Measurements from ENCODE around the gene SLC44A2.
A peak's percentile ranks its signal among the peaks of the same experiment; 100 is the strongest.

The SLC44A2 gene

GRCh38 chr19:10641248-10641647 lies 15.9 kb downstream of the SLC44A2 start:
- Mint-ChIP-seq H3K27ac (peak overlapping the region; percentile 46), H3K27me3 (ENCODE audit: low read depth, poor library complexity) (peaks cover 7% of the 10 kb centered on the region), H3K4me1 (peaks cover 52% of the 10 kb centered on the region), H3K9me3 (no peaks in the 10 kb centered on the region), H3K4me3 (peak overlapping the region; percentile 40), H3K36me3 (ENCODE audit: low read depth) (peaks cover 31% of the 10 kb centered on the region)
- no peak for DNase-seq
- TF ChIP-seq, protein P1, sequence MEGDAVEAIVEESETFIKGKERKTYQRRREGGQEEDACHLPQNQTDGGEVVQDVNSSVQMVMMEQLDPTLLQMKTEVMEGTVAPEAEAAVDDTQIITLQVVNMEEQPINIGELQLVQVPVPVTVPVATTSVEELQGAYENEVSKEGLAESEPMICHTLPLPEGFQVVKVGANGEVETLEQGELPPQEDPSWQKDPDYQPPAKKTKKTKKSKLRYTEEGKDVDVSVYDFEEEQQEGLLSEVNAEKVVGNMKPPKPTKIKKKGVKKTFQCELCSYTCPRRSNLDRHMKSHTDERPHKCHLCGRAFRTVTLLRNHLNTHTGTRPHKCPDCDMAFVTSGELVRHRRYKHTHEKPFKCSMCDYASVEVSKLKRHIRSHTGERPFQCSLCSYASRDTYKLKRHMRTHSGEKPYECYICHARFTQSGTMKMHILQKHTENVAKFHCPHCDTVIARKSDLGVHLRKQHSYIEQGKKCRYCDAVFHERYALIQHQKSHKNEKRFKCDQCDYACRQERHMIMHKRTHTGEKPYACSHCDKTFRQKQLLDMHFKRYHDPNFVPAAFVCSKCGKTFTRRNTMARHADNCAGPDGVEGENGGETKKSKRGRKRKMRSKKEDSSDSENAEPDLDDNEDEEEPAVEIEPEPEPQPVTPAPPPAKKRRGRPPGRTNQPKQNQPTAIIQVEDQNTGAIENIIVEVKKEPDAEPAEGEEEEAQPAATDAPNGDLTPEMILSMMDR (IDR thresholded peaks at IDR 0.05): no peak

DNA sequence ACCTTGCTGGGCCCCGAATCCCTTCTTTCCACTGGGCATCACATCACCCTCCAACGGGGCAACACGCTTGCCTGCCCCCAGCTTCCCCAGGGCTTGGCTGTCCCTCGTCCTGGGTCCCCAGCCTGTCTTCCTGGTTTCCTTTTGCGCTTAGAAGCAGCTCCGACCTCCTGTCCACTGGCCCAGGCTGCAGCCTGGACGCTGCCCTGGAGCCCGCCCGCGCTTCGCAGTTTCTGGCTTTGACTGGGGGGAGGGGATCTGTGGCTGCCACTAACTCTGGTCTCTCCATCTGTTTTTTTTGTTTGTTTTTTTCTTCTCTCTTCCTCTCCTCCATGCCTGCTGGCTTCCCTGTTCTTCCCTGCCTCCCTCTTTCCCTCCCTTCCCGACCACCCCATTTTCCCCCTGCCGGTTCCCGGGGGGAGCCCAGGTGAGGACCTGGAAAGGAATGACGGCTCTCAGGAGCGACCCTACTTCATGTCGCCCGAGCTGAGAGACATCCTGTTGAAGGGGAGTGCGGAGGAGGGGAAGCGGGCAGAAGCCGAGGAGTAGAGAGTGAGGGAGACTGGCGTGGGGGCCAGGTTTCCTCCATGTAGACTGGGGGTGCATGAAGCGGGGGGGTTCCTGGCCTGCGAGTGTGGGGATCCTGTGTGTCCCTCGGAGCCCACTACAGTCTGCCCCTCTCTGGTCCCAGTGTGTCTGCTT lies 17.3 kb downstream of the SLC44A2 start:
- TF ChIP-seq, protein P1 (IDR thresholded peaks at IDR 0.05): no peak
- Mint-ChIP-seq H3K9me3 (no peaks in the 10 kb centered on the region), H3K27me3 (ENCODE audit: low read depth, poor library complexity) (peaks cover 7% of the 10 kb centered on the region), H3K4me1 (peaks cover 57% of the 10 kb centered on the region), H3K36me3 (ENCODE audit: low read depth) (peaks cover 21% of the 10 kb centered on the region), H3K27ac (peak overlapping the region; percentile 91), H3K4me3 (peak overlapping the region; percentile 55)
- peak; percentile 46 for DNase-seq

DNA sequence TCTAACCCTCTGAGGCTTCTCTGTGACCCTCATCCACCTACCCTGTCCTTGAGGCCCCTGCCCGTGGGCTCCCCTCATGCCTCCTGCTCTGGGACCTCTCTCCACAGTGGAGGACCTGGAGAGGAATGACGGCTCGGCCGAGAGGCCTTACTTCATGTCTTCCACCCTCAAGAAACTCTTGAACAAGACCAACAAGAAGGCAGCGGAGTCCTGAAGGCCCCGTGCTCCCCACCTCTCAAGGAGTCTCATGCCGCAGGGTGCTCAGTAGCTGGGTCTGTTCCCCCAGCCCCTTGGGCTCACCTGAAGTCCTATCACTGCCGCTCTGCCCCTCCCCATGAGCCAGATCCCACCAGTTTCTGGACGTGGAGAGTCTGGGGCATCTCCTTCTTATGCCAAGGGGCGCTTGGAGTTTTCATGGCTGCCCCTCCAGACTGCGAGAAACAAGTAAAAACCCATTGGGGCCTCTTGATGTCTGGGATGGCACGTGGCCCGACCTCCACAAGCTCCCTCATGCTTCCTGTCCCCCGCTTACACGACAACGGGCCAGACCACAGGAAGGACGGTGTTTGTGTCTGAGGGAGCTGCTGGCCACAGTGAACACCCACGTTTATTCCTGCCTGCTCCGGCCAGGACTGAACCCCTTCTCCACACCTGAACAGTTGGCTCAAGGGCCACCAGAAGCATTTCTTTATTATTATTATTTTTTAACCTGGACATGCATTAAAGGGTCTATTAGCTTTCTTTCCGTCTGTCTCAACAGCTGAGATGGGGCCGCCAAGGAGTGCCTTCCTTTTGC lies 18.0 kb downstream of the SLC44A2 start:
- Mint-ChIP-seq H3K4me3 (peak overlapping the region; percentile 60), H3K27me3 (ENCODE audit: low read depth, poor library complexity) (peaks cover 10% of the 10 kb centered on the region), H3K4me1 (peaks cover 63% of the 10 kb centered on the region), H3K27ac (peak overlapping the region; percentile 98), H3K9me3 (no peaks in the 10 kb centered on the region), H3K36me3 (ENCODE audit: low read depth) (peaks cover 14% of the 10 kb centered on the region)
- TF ChIP-seq, protein P1 (IDR thresholded peaks at IDR 0.05): no peak
- DNase-seq: no peak

DNA sequence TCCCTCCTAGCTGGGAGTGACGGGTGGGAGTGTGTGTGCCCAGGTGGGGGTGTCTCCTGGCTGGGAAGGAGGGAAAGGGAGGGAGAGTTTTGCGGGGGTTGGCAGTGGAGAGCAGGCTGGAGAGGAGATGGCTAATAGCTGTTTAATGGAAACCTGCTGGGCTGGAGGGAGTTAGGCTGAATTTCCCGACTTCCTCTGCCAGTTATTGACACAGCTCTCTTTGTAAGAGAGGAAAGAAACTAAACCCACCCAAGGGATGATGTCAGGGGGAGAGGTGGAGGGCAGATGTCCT lies 18.6 kb downstream of the SLC44A2 start:
- H3K27ac Mint-ChIP-seq: peak overlapping the region; percentile 98
- peaks cover 14% of the 10 kb centered on the region for H3K36me3 Mint-ChIP-seq (ENCODE audit: low read depth)
- peak overlapping the region; percentile 60 for H3K4me3 Mint-ChIP-seq
- peaks cover 11% of the 10 kb centered on the region for H3K27me3 Mint-ChIP-seq (ENCODE audit: low read depth, poor library complexity)
- no peaks in the 10 kb centered on the region for H3K9me3 Mint-ChIP-seq
- TF ChIP-seq, protein P1 (IDR thresholded peaks at IDR 0.05): no peak
- DNase-seq: no peak
- H3K4me1 Mint-ChIP-seq: peaks cover 65% of the 10 kb centered on the region

DNA sequence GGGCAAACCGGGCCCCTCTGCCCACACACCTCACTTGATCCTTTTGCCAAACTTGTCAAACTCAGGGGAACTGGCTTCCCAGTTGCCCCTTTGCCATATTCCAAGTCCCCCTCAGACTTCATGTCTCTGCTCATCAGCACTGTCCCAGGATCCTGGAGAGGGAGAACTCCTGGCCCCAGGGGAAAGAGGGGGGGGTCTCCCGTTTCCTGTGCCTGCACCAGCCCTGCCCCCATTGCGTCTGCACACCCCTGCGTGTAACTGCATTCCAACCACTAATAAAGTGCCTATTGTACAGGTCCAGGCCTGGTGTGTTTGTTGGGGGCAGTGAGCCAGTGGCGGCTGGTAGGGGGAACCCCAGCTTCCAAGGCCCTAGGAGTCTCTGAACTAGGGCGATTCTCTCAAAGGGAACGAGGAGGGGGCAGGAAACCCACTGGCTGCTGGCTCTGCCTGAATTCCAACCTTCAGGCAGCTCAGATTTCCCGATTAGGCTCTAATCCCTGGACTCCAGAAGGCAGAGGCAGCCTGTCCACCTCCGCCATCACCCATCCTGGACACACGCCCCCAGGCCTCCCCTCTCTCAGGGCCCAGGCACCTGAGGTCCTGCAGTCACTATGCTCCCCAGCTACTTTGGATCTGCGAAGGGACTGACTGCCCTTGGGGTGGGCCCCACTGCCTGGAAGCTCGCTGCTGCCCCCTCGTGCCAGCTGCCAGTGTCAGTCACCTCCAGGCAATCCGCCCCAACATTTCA lies 19.1 kb downstream of the SLC44A2 start:
- Mint-ChIP-seq H3K9me3 (no peaks in the 10 kb centered on the region), H3K27ac (peak overlapping the region; percentile 98), H3K4me1 (peaks cover 65% of the 10 kb centered on the region), H3K27me3 (ENCODE audit: low read depth, poor library complexity) (peaks cover 11% of the 10 kb centered on the region), H3K36me3 (ENCODE audit: low read depth) (peaks cover 9% of the 10 kb centered on the region), H3K4me3 (peak overlapping the region; percentile 60)
- TF ChIP-seq, protein P1 (IDR thresholded peaks at IDR 0.05): peak; percentile 81
- peak; percentile 88 for DNase-seq

All from nephron progenitor cell (in vitro differentiated cells).